Fibroblast of lung (primary cell): ENCODE data around the gene FUBP3.

Source experiments
- CTCF ChIP-seq, 2 donors: IDR thresholded peaks in 1 of 2; conservative IDR thresholded peaks in 1 of 2; 1 replicate in 1 of 2; 2 replicates in 1 of 2; pipeline ENCODE4 v1.5.1; 2011 to 2012; ENCODE audit warnings: low read length in 2 of 2, control low read depth in 1 of 2, inconsistent platforms in 1 of 2, low read depth in 1 of 2, mild to moderate bottlenecking in 1 of 2
- EZH2 ChIP-seq: IDR thresholded peaks from 2 replicates; pipeline ENCODE4 v1.5.1; 2012; ENCODE audit warnings: low read length, control low read depth, mild to moderate bottlenecking; ENCODE audit errors: missing control alignments

GRCh38 chr9:130635306-130635705 lies 55.9 kb downstream of the FUBP3 start:
- TF ChIP-seq EZH2 (no peak), CTCF (conservative IDR thresholded peaks at IDR 0.05 in 1 of 2, IDR thresholded peaks at IDR 0.05 in 1 of 2; ENCODE audit: low read depth in 1 of 2, low read length in 2 of 2) (no peak)
